ENCODE results near the gene PCNT. TPM values are rescaled to one million over a fixed set of nuclear protein-coding genes. Genes with fewer than 3 reads are reported as not detected.

PCNT gene
- total RNA-seq, 3 donors from 2014 or later: 20.4 to 36.9 (median 26.1) TPM

DNA sequence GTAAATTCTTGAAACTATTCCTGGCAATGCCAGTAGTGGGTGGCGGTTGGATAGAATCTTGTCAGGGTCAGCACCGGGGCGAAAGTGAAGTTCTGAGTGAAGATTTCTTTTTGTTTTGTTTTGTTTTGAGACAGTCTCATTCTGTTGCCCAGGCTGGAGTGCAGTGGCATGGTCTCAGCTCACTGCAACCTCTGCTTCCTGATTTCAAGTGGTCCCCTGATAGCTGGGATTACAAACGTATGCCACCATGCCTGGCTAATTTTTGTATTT, 33.3 kb downstream of the PCNT start:
- ATAC-seq: no peak
- DNase-seq: no peak
- no peak overlapping the region for H3K4me3 ChIP-seq
- TF ChIP-seq, protein P1, sequence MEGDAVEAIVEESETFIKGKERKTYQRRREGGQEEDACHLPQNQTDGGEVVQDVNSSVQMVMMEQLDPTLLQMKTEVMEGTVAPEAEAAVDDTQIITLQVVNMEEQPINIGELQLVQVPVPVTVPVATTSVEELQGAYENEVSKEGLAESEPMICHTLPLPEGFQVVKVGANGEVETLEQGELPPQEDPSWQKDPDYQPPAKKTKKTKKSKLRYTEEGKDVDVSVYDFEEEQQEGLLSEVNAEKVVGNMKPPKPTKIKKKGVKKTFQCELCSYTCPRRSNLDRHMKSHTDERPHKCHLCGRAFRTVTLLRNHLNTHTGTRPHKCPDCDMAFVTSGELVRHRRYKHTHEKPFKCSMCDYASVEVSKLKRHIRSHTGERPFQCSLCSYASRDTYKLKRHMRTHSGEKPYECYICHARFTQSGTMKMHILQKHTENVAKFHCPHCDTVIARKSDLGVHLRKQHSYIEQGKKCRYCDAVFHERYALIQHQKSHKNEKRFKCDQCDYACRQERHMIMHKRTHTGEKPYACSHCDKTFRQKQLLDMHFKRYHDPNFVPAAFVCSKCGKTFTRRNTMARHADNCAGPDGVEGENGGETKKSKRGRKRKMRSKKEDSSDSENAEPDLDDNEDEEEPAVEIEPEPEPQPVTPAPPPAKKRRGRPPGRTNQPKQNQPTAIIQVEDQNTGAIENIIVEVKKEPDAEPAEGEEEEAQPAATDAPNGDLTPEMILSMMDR (IDR thresholded peaks at IDR 0.05): no peak
- H3K9me3 ChIP-seq: no peaks in the 10 kb centered on the region
- peaks cover 8% of the 10 kb centered on the region for H3K36me3 ChIP-seq (ENCODE audit: low read depth)
- no peaks in the 10 kb centered on the region for H3K4me1 ChIP-seq (ENCODE audit: low read depth)
- intact Hi-C loops (cut with DNase I, micrococcal nuclease): loop anchor here in 1 of 2 donors (10.0 kb wide), 1 partner anchor 58 kb away; no protein-coding TSS in a partner anchor

DNA sequence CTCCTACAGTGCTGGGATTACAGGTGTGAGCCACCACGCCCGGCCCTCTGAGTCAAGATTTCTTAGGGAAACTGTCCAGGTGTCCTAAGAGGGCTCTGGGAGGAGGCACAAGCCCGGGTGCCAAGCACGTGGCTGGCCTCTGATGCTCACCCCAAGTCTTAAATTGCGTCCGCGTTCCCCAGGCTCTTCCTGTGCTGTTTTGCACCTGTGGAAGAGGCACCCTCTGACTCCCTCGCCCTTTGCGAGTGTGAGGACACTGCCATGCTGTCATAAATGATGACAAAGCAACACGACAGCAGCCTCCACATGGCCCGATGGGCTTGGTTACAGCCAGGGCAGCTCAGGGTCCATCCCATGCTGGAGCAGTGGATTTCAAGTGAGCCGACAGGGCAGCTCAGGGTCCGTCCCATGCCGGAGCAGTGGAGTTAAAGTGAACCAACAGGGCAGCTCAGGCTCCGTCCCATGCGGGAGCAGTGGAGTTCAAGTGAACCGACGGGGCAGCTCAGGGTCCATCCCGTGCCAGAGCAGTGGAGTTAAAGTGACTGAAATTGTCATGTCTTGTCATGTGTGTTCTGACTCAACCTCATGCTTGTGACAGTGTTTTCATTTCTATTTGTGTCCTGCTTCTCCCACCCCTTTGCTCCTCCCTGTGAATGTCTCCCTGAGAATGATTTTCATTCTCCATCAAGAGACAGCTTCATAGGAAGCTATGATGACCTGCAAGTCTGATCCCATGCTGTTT, 33.9 kb downstream of the PCNT start:
- H3K4me3 ChIP-seq: no peak overlapping the region
- H3K36me3 ChIP-seq (ENCODE audit: low read depth): peaks cover 8% of the 10 kb centered on the region
- H3K9me3 ChIP-seq: no peaks in the 10 kb centered on the region
- no peak for ATAC-seq
- TF ChIP-seq, protein P1 (IDR thresholded peaks at IDR 0.05): no peak
- no peak for DNase-seq
- H3K4me1 ChIP-seq (ENCODE audit: low read depth): no peaks in the 10 kb centered on the region
- intact Hi-C loops (cut with DNase I, micrococcal nuclease): loop anchor here in 1 of 2 donors (10.0 kb wide), 1 partner anchor 57 kb away; no protein-coding TSS in a partner anchor

DNA sequence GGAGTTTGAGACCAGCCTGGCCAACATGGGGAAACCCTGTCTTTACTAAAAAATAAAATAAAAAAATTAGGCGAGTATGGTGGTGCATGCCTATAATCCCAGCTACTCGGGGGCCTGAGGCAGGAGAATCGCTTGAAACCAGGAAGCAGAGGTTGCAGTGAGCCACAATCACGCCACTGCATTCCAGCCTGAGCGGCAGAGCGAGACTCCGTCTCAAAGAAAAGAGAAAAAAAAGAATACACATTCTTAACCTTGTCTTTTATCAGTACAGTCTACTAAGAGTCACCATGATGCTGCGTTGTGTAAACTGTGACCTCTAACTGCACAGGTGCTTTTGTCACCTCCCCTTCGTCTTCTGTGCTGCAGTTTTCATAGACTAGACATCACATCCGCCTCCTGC, 37.2 kb downstream of the PCNT start:
- Histone ChIP-seq H3K4me3 (no peak overlapping the region), H3K4me1 (ENCODE audit: low read depth) (no peaks in the 10 kb centered on the region), H3K36me3 (ENCODE audit: low read depth) (peaks cover 5% of the 10 kb centered on the region), H3K9me3 (no peaks in the 10 kb centered on the region)
- DNase-seq: no peak
- intact Hi-C loops (cut with DNase I, micrococcal nuclease): no loop called here
- ATAC-seq: no peak
- TF ChIP-seq, protein P1 (IDR thresholded peaks at IDR 0.05): no peak

DNA sequence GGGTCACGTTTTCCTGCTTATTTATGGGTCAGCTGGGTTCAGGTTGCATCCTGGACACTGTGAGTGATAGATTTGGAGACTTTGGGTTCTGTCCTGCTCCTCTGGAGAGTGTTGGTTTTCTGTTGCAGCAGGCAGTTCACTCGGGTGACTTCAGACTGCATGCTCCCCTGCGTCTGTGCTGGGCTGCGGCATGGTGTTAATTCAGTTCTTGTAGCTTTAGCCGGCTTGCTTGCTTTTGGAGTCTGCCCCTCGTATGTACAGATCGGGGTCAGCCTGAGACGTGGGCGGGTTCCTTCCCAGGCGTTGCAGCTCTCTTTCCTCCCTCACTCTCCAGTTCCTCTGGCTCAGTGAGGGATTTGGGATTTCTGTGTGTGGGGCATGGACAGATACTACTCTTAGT, 38.0 kb downstream of the PCNT start:
- intact Hi-C loops (cut with DNase I, micrococcal nuclease): no loop called here
- no peaks in the 10 kb centered on the region for H3K9me3 ChIP-seq
- no peak for DNase-seq
- ATAC-seq: no peak
- TF ChIP-seq, protein P1 (IDR thresholded peaks at IDR 0.05): no peak
- H3K4me3 ChIP-seq: no peak overlapping the region
- H3K4me1 ChIP-seq (ENCODE audit: low read depth): no peaks in the 10 kb centered on the region
- H3K36me3 ChIP-seq (ENCODE audit: low read depth): no peaks in the 10 kb centered on the region

- intact Hi-C loops (cut with DNase I, micrococcal nuclease): no loop called here
- Histone ChIP-seq H3K9me3 (no peaks in the 10 kb centered on the region), H3K4me1 (ENCODE audit: low read depth) (no peaks in the 10 kb centered on the region), H3K36me3 (ENCODE audit: low read depth) (no peaks in the 10 kb centered on the region), H3K4me3 (no peak overlapping the region)
- DNase-seq (no peak), ATAC-seq (no peak)
- TF ChIP-seq, protein P1 (IDR thresholded peaks at IDR 0.05): no peak
Measured at GRCh38 chr21:46362946-46363345, 39.0 kb downstream of the PCNT start.

GRCh38 chr21:46363698-46364097, 39.7 kb downstream of the PCNT start:
- peaks cover 3% of the 10 kb centered on the region for H3K4me1 ChIP-seq (ENCODE audit: low read depth)
- no peaks in the 10 kb centered on the region for H3K9me3 ChIP-seq
- intact Hi-C loops (cut with DNase I, micrococcal nuclease): no loop called here
- ATAC-seq (no peak), DNase-seq (no peak)
- H3K4me3 ChIP-seq: no peak overlapping the region
- TF ChIP-seq, protein P1 (IDR thresholded peaks at IDR 0.05): no peak
- H3K36me3 ChIP-seq (ENCODE audit: low read depth): no peaks in the 10 kb centered on the region
